Measurements from ENCODE around the gene CHRNA9. TPM values are rescaled to one million over a fixed set of nuclear protein-coding genes. Genes with fewer than 3 reads are reported as not detected.

CHRNA9 gene
- total RNA-seq, 1 donor from 2014 or later, result not detected

GRCh38 chr4:40335525-40335894, 377 bp downstream of the CHRNA9 start:
- H3K4me1 ChIP-seq (ENCODE audit: control insufficient read depth in 3 of 3, insufficient read depth in 3 of 3, low read length in 3 of 3), result peaks cover 0 to 9% (median 0%) of the 10 kb centered on the region in 3 donors
- no peaks in the 10 kb centered on the region for H3K36me3 ChIP-seq (ENCODE audit: control insufficient read depth in 3 of 3, insufficient read depth in 3 of 3, low read length in 3 of 3)
- no peak overlapping the region for H3K9ac ChIP-seq (ENCODE audit: low read depth in 1 of 3, low read length in 3 of 3)
- H3K27me3 ChIP-seq (ENCODE audit: control insufficient read depth in 3 of 3, insufficient read depth in 3 of 3, low read length in 3 of 3), result peaks cover 0 to 3% (median 0%) of the 10 kb centered on the region in 3 donors
- no peak overlapping the region for H3K27ac ChIP-seq (ENCODE audit: low read depth, low read length)
- H3K4me3 ChIP-seq (ENCODE audit: low read length in 3 of 3), result no peak overlapping the region
- no peaks in the 10 kb centered on the region for H3K9me3 ChIP-seq (ENCODE audit: control insufficient read depth in 3 of 3, low read length in 3 of 3)

GRCh38 chr4:40337051-40337450, 1.9 kb downstream of the CHRNA9 start:
- no peak overlapping the region for H3K4me3 ChIP-seq (ENCODE audit: low read length in 3 of 3)
- no peaks in the 10 kb centered on the region for H3K9me3 ChIP-seq (ENCODE audit: control insufficient read depth in 3 of 3, low read length in 3 of 3)
- no peak overlapping the region for H3K27ac ChIP-seq (ENCODE audit: low read depth, low read length)
- peaks cover 0 to 3% (median 0%) of the 10 kb centered on the region in 3 donors for H3K27me3 ChIP-seq (ENCODE audit: control insufficient read depth in 3 of 3, insufficient read depth in 3 of 3, low read length in 3 of 3)
- no peaks in the 10 kb centered on the region for H3K36me3 ChIP-seq (ENCODE audit: control insufficient read depth in 3 of 3, insufficient read depth in 3 of 3, low read length in 3 of 3)
- H3K9ac ChIP-seq (ENCODE audit: low read depth in 1 of 3, low read length in 3 of 3), result no peak overlapping the region
- H3K4me1 ChIP-seq (ENCODE audit: control insufficient read depth in 3 of 3, insufficient read depth in 3 of 3, low read length in 3 of 3), result peaks cover 0 to 9% (median 0%) of the 10 kb centered on the region in 3 donors

GRCh38 chr4:40337523-40337922, 2.4 kb downstream of the CHRNA9 start:
- H3K9me3 ChIP-seq (ENCODE audit: control insufficient read depth in 3 of 3, low read length in 3 of 3), result no peaks in the 10 kb centered on the region
- peaks cover 0 to 3% (median 0%) of the 10 kb centered on the region in 3 donors for H3K27me3 ChIP-seq (ENCODE audit: control insufficient read depth in 3 of 3, insufficient read depth in 3 of 3, low read length in 3 of 3)
- no peak overlapping the region for H3K9ac ChIP-seq (ENCODE audit: low read depth in 1 of 3, low read length in 3 of 3)
- no peak overlapping the region for H3K4me3 ChIP-seq (ENCODE audit: low read length in 3 of 3)
- peaks cover 0 to 9% (median 0%) of the 10 kb centered on the region in 3 donors for H3K4me1 ChIP-seq (ENCODE audit: control insufficient read depth in 3 of 3, insufficient read depth in 3 of 3, low read length in 3 of 3)
- no peaks in the 10 kb centered on the region for H3K36me3 ChIP-seq (ENCODE audit: control insufficient read depth in 3 of 3, insufficient read depth in 3 of 3, low read length in 3 of 3)
- H3K27ac ChIP-seq (ENCODE audit: low read depth, low read length), result no peak overlapping the region

- Histone ChIP-seq H3K9ac (ENCODE audit: low read depth in 1 of 3, low read length in 3 of 3) (no peak overlapping the region), H3K27me3 (ENCODE audit: control insufficient read depth in 3 of 3, insufficient read depth in 3 of 3, low read length in 3 of 3) (no peaks in the 10 kb centered on the region), H3K4me3 (ENCODE audit: low read length in 3 of 3) (no peak overlapping the region), H3K4me1 (ENCODE audit: control insufficient read depth in 3 of 3, insufficient read depth in 3 of 3, low read length in 3 of 3) (no peaks in the 10 kb centered on the region), H3K9me3 (ENCODE audit: control insufficient read depth in 3 of 3, low read length in 3 of 3) (no peaks in the 10 kb centered on the region), H3K36me3 (ENCODE audit: control insufficient read depth in 3 of 3, insufficient read depth in 3 of 3, low read length in 3 of 3) (no peaks in the 10 kb centered on the region), H3K27ac (ENCODE audit: low read depth, low read length) (no peak overlapping the region)
These were observed 4.9 kb downstream of the CHRNA9 start for GRCh38 chr4:40340030-40340429.

GRCh38 chr4:40347472-40347871, 12.3 kb downstream of the CHRNA9 start:
- Histone ChIP-seq H3K27me3 (ENCODE audit: control insufficient read depth in 3 of 3, insufficient read depth in 3 of 3, low read length in 3 of 3) (no peaks in the 10 kb centered on the region), H3K9me3 (ENCODE audit: control insufficient read depth in 3 of 3, low read length in 3 of 3) (no peaks in the 10 kb centered on the region), H3K4me3 (ENCODE audit: low read length in 3 of 3) (no peak overlapping the region), H3K9ac (ENCODE audit: low read depth in 1 of 3, low read length in 3 of 3) (no peak overlapping the region), H3K27ac (ENCODE audit: low read depth, low read length) (no peak overlapping the region), H3K4me1 (ENCODE audit: control insufficient read depth in 3 of 3, insufficient read depth in 3 of 3, low read length in 3 of 3) (no peaks in the 10 kb centered on the region), H3K36me3 (ENCODE audit: control insufficient read depth in 3 of 3, insufficient read depth in 3 of 3, low read length in 3 of 3) (no peaks in the 10 kb centered on the region)

GRCh38 chr4:40348000-40348399, 12.9 kb downstream of the CHRNA9 start:
- Histone ChIP-seq H3K9ac (ENCODE audit: low read depth in 1 of 3, low read length in 3 of 3) (no peak overlapping the region), H3K27ac (ENCODE audit: low read depth, low read length) (no peak overlapping the region), H3K4me3 (ENCODE audit: low read length in 3 of 3) (no peak overlapping the region), H3K9me3 (ENCODE audit: control insufficient read depth in 3 of 3, low read length in 3 of 3) (no peaks in the 10 kb centered on the region), H3K27me3 (ENCODE audit: control insufficient read depth in 3 of 3, insufficient read depth in 3 of 3, low read length in 3 of 3) (no peaks in the 10 kb centered on the region), H3K36me3 (ENCODE audit: control insufficient read depth in 3 of 3, insufficient read depth in 3 of 3, low read length in 3 of 3) (no peaks in the 10 kb centered on the region), H3K4me1 (ENCODE audit: control insufficient read depth in 3 of 3, insufficient read depth in 3 of 3, low read length in 3 of 3) (no peaks in the 10 kb centered on the region)

GRCh38 chr4:40349561-40350198, 14.5 kb downstream of the CHRNA9 start:
- H3K4me3 ChIP-seq (ENCODE audit: low read length in 3 of 3), result no peak overlapping the region
- H3K9me3 ChIP-seq (ENCODE audit: control insufficient read depth in 3 of 3, low read length in 3 of 3), result no peaks in the 10 kb centered on the region
- no peaks in the 10 kb centered on the region for H3K36me3 ChIP-seq (ENCODE audit: control insufficient read depth in 3 of 3, insufficient read depth in 3 of 3, low read length in 3 of 3)
- no peak overlapping the region for H3K27ac ChIP-seq (ENCODE audit: low read depth, low read length)
- no peak overlapping the region for H3K9ac ChIP-seq (ENCODE audit: low read depth in 1 of 3, low read length in 3 of 3)
- no peaks in the 10 kb centered on the region for H3K4me1 ChIP-seq (ENCODE audit: control insufficient read depth in 3 of 3, insufficient read depth in 3 of 3, low read length in 3 of 3)
- no peaks in the 10 kb centered on the region for H3K27me3 ChIP-seq (ENCODE audit: control insufficient read depth in 3 of 3, insufficient read depth in 3 of 3, low read length in 3 of 3)

GRCh38 chr4:40350627-40351227, 15.6 kb downstream of the CHRNA9 start:
- Histone ChIP-seq H3K36me3 (ENCODE audit: control insufficient read depth in 3 of 3, insufficient read depth in 3 of 3, low read length in 3 of 3) (no peaks in the 10 kb centered on the region), H3K9ac (ENCODE audit: low read depth in 1 of 3, low read length in 3 of 3) (no peak overlapping the region), H3K27ac (ENCODE audit: low read depth, low read length) (no peak overlapping the region), H3K9me3 (ENCODE audit: control insufficient read depth in 3 of 3, low read length in 3 of 3) (no peaks in the 10 kb centered on the region), H3K4me3 (ENCODE audit: low read length in 3 of 3) (no peak overlapping the region), H3K27me3 (ENCODE audit: control insufficient read depth in 3 of 3, insufficient read depth in 3 of 3, low read length in 3 of 3) (no peaks in the 10 kb centered on the region), H3K4me1 (ENCODE audit: control insufficient read depth in 3 of 3, insufficient read depth in 3 of 3, low read length in 3 of 3) (no peaks in the 10 kb centered on the region)

GRCh38 chr4:40354158-40354557, 19.0 kb downstream of the CHRNA9 start:
- Histone ChIP-seq H3K4me1 (ENCODE audit: control insufficient read depth in 3 of 3, insufficient read depth in 3 of 3, low read length in 3 of 3) (no peaks in the 10 kb centered on the region), H3K4me3 (ENCODE audit: low read length in 3 of 3) (no peak overlapping the region), H3K27ac (ENCODE audit: low read depth, low read length) (no peak overlapping the region), H3K9me3 (ENCODE audit: control insufficient read depth in 3 of 3, low read length in 3 of 3) (no peaks in the 10 kb centered on the region), H3K9ac (ENCODE audit: low read depth in 1 of 3, low read length in 3 of 3) (no peak overlapping the region), H3K36me3 (ENCODE audit: control insufficient read depth in 3 of 3, insufficient read depth in 3 of 3, low read length in 3 of 3) (no peaks in the 10 kb centered on the region), H3K27me3 (ENCODE audit: control insufficient read depth in 3 of 3, insufficient read depth in 3 of 3, low read length in 3 of 3) (no peaks in the 10 kb centered on the region)

GRCh38 chr4:40355131-40355530, 20.0 kb downstream of the CHRNA9 start:
- H3K27ac ChIP-seq (ENCODE audit: low read depth, low read length), result no peak overlapping the region
- H3K4me3 ChIP-seq (ENCODE audit: low read length in 3 of 3), result no peak overlapping the region
- no peaks in the 10 kb centered on the region for H3K4me1 ChIP-seq (ENCODE audit: control insufficient read depth in 3 of 3, insufficient read depth in 3 of 3, low read length in 3 of 3)
- no peak overlapping the region for H3K9ac ChIP-seq (ENCODE audit: low read depth in 1 of 3, low read length in 3 of 3)
- H3K27me3 ChIP-seq (ENCODE audit: control insufficient read depth in 3 of 3, insufficient read depth in 3 of 3, low read length in 3 of 3), result no peaks in the 10 kb centered on the region
- no peaks in the 10 kb centered on the region for H3K9me3 ChIP-seq (ENCODE audit: control insufficient read depth in 3 of 3, low read length in 3 of 3)
- H3K36me3 ChIP-seq (ENCODE audit: control insufficient read depth in 3 of 3, insufficient read depth in 3 of 3, low read length in 3 of 3), result no peaks in the 10 kb centered on the region
